Measurements from ENCODE around the gene SLC25A30.

DNA sequence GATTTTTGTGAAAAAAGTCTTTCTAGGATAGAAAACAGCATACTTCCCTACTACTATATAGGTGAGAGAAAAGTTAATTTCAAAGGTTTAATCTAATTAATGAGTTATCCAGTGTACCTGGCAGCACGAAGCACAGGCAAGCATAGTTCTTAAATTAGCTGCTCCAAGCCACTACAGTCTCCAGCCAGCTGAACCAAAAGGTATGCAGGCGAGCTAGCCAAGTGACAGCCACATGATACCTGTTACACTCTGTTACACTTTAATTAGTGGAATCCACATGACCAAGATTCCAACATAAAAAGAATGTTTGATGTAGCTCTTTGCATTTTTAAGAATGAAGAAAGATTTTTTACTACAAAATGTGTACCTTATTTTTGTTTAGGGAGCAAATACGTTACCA is 15.5 kb downstream of the SLC25A30 start:
- no peak for TF ChIP-seq CTCF (IDR thresholded peaks at IDR 0.05)
- no peak for TF ChIP-seq ZFX (IDR thresholded peaks at IDR 0.05; ENCODE audit: borderline replicate concordance)

Data from 22Rv1 (cell line).